ENCODE measurements around the gene NCK1. TPM values are rescaled to one million over a fixed set of nuclear protein-coding genes. Genes with fewer than 3 reads are reported as not detected.

Gene NCK1
- polyA plus RNA-seq, 1 experiment = 11.7 TPM

- TF ChIP-seq CTCF (IDR thresholded peaks at IDR 0.05; ENCODE audit: insufficient read depth, low read depth, low read length) = no peak
- no peaks in the 10 kb centered on the region for H3K36me3 ChIP-seq (ENCODE audit: control insufficient read depth, insufficient read depth, low read length)
- DNase-seq (ENCODE audit: low read depth) = no peak
- CTCF ChIA-PET = no interaction called here
- POLR2A ChIA-PET = no interaction called here
- H3K27me3 ChIP-seq (ENCODE audit: control insufficient read depth, insufficient read depth, low read length) = no peaks in the 10 kb centered on the region
- H3K4me3 ChIP-seq (ENCODE audit: low read depth, low read length) = no peak overlapping the region
Measured at GRCh38 chr3:136925425-136926190, 63.6 kb downstream of the NCK1 start.

GRCh38 chr3:136928240-136928639, 66.2 kb downstream of the NCK1 start:
- Histone ChIP-seq H3K27me3 (ENCODE audit: control insufficient read depth, insufficient read depth, low read length) (no peaks in the 10 kb centered on the region), H3K4me3 (ENCODE audit: low read depth, low read length) (no peak overlapping the region), H3K36me3 (ENCODE audit: control insufficient read depth, insufficient read depth, low read length) (no peaks in the 10 kb centered on the region)
- CTCF ChIA-PET = interaction anchor here (1.0 kb wide), 1 partner anchor 67 kb away, joined by 3 read pairs; the partner anchor contains the start of gene NCK1
- POLR2A ChIA-PET = no interaction called here
- TF ChIP-seq CTCF (IDR thresholded peaks at IDR 0.05; ENCODE audit: insufficient read depth, low read depth, low read length) = no peak
- DNase-seq (ENCODE audit: low read depth) = no peak

GRCh38 chr3:136929977-136930670, 68.1 kb downstream of the NCK1 start:
- no peak overlapping the region for H3K4me3 ChIP-seq (ENCODE audit: low read depth, low read length)
- TF ChIP-seq CTCF (IDR thresholded peaks at IDR 0.05; ENCODE audit: insufficient read depth, low read depth, low read length) = no peak
- H3K27me3 ChIP-seq (ENCODE audit: control insufficient read depth, insufficient read depth, low read length) = no peaks in the 10 kb centered on the region
- H3K36me3 ChIP-seq (ENCODE audit: control insufficient read depth, insufficient read depth, low read length) = no peaks in the 10 kb centered on the region
- CTCF ChIA-PET = no interaction called here
- POLR2A ChIA-PET = no interaction called here
- no peak for DNase-seq (ENCODE audit: low read depth)

DNA sequence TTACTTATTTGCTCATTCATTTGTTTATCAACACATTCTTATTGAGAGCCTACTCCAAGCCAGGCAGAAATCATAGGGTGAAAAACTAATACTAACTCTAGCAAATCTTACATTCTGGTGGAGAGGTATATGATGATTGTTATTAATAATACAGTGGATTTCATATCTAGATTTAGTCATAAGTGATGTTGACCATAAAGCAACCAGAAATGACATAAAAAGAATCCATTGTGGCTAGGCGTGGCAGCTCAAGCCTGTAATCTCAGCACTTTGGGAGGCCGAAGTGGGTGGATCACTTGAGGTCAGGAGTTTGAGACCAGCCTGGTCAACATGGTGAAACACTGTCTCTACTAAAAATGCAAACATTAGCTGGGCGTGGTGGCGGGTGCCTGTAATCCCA, 69.6 kb downstream of the NCK1 start:
- ChIA-PET CTCF (interaction anchor here (0.7 kb wide), 1 partner anchor 15 kb away, joined by 5 read pairs; no protein-coding TSS in a partner anchor), POLR2A (no interaction called here)
- TF ChIP-seq CTCF (IDR thresholded peaks at IDR 0.05; ENCODE audit: insufficient read depth, low read depth, low read length) = no peak
- no peak for DNase-seq (ENCODE audit: low read depth)
- Histone ChIP-seq H3K36me3 (ENCODE audit: control insufficient read depth, insufficient read depth, low read length) (no peaks in the 10 kb centered on the region), H3K4me3 (ENCODE audit: low read depth, low read length) (no peak overlapping the region), H3K27me3 (ENCODE audit: control insufficient read depth, insufficient read depth, low read length) (no peaks in the 10 kb centered on the region)

DNA sequence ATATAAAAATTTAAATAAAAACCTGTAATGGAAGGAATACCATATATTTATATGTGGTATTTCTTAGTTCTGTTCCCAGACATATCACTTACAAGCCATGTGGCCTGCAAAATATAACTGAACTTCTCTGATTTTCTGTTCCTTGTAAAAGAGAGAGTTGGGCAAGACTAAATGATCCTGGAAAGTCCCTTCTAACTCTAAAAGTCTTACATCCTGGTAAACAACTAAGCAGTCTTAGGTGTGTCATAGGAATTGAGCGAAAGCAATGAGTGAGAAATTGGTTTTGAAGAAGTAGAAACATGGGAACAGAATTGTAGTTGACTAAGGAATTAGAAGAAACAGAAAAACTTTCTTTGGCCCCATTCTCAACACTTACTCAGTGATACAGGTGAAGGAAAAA, 70.5 kb downstream of the NCK1 start:
- Histone ChIP-seq H3K36me3 (ENCODE audit: control insufficient read depth, insufficient read depth, low read length) (no peaks in the 10 kb centered on the region), H3K27me3 (ENCODE audit: control insufficient read depth, insufficient read depth, low read length) (no peaks in the 10 kb centered on the region), H3K4me3 (ENCODE audit: low read depth, low read length) (no peak overlapping the region)
- TF ChIP-seq CTCF (IDR thresholded peaks at IDR 0.05; ENCODE audit: insufficient read depth, low read depth, low read length) = no peak
- ChIA-PET CTCF (no interaction called here), POLR2A (no interaction called here)
- no peak for DNase-seq (ENCODE audit: low read depth)

All from BJ (cell line).